Osteoblast (primary cell): ENCODE data around the gene MS4A6E. TPM values are rescaled to one million over a fixed set of nuclear protein-coding genes. Genes with fewer than 3 reads are reported as not detected.

ENCODE experiments used
- DNase-seq: peaks from one replicate; pipeline ENCODE4 v3.0.0; 2011; ENCODE audit warnings: low spot score, mixed read lengths; ENCODE audit not compliant: insufficient read length; ENCODE audit errors: missing footprints
- H2AFZ ChIP-seq: 2 replicates; pipeline ENCODE4 v1.6.0; 2011; ENCODE audit warnings: mild to moderate bottlenecking, low read length
- H3K27ac ChIP-seq: 2 replicates; pipeline ENCODE4 v1.5.1; 2011; ENCODE audit warnings: mild to moderate bottlenecking, low read depth, low read length, moderate library complexity
- H3K27me3 ChIP-seq: 2 replicates; pipeline ENCODE4 v1.6.0; 2012; ENCODE audit warnings: mild to moderate bottlenecking, control low read depth, inconsistent platforms, low read length, moderate library complexity; ENCODE audit not compliant: insufficient read depth
- H3K36me3 ChIP-seq: 2 replicates; pipeline ENCODE4 v1.5.1; 2011; ENCODE audit warnings: mild to moderate bottlenecking, low read length, control low read depth, moderate library complexity; ENCODE audit not compliant: insufficient read depth
- H3K4me1 ChIP-seq: 2 replicates; pipeline ENCODE4 v1.5.1; 2011; ENCODE audit warnings: mild to moderate bottlenecking, low read length, control low read depth, moderate library complexity; ENCODE audit not compliant: insufficient read depth
- H3K4me2 ChIP-seq: 2 replicates; pipeline ENCODE4 v1.6.0; 2011; ENCODE audit warnings: mild to moderate bottlenecking, low read length; ENCODE audit not compliant: insufficient read depth
- H3K4me3 ChIP-seq: fragments of 200-600 bp; sonication (generic); 3 replicates; pipeline ENCODE4 v1.5.1; 2012; ENCODE audit warnings: mild to moderate bottlenecking, low read length, inconsistent platforms; ENCODE audit not compliant: insufficient read depth
- H3K79me2 ChIP-seq: 2 replicates; pipeline ENCODE4 v1.6.0; 2012; ENCODE audit warnings: mild to moderate bottlenecking, low read length, control low read depth, inconsistent platforms; ENCODE audit not compliant: insufficient read depth
- H3K9me3 ChIP-seq: 2 replicates; pipeline ENCODE4 v1.5.1; 2011; ENCODE audit warnings: low read depth, low read length, control low read depth
- H4K20me1 ChIP-seq: 2 replicates; pipeline ENCODE4 v1.6.0; 2012; ENCODE audit warnings: mild to moderate bottlenecking, low read length, control low read depth; ENCODE audit not compliant: insufficient read depth
- CTCF ChIP-seq: IDR thresholded peaks from 2 replicates; pipeline ENCODE4 v1.5.1; 2011; ENCODE audit warnings: mild to moderate bottlenecking, low read depth, low read length, moderate library complexity; ENCODE audit errors: extremely low read depth
- total RNA-seq: library from RNA; depleted of rRNA; stranded (reverse); fragments of >200 nt; gene quantifications from 2 replicates; pipeline ENCODE4 v1.2.3, GENCODE V29; 2012

The MS4A6E gene
- total RNA-seq, 1 donor: not detected

DNA sequence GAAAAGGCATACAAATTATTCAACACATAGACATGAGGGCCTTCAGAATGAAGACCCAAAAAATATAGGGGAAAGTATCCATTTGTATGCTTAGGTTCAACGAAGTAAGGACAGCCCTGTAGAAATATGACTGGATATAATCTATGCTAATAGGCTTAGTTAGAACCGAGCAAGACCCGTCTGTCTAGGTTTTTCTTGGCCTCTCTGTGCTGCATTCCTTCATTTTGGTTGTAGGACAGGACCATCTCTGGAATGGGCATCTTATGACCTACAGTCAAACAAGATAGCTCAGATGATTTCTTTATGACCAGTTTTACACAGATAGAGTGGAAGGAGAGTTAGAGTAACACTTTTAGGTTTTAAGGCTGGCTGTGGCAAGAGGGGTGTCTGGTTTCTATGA is 45.7 kb downstream of the MS4A6E start:
- Histone ChIP-seq H3K27me3 (no peaks in the 10 kb centered on the region), H4K20me1 (no peaks in the 10 kb centered on the region), H3K4me1 (no peaks in the 10 kb centered on the region), H2AFZ (no peak overlapping the region), H3K4me2 (no peak overlapping the region), H3K79me2 (no peaks in the 10 kb centered on the region), H3K27ac (no peak overlapping the region), H3K9me3 (no peaks in the 10 kb centered on the region), H3K36me3 (no peaks in the 10 kb centered on the region), H3K4me3 (no peak overlapping the region)
- DNase-seq: no peak
- TF ChIP-seq CTCF: no peak

- H3K4me1 ChIP-seq: no peaks in the 10 kb centered on the region
- H3K27ac ChIP-seq: no peak overlapping the region
- no peak for TF ChIP-seq CTCF
- no peaks in the 10 kb centered on the region for H3K27me3 ChIP-seq
- H4K20me1 ChIP-seq: no peaks in the 10 kb centered on the region
- no peak overlapping the region for H3K4me3 ChIP-seq
- H3K79me2 ChIP-seq: no peaks in the 10 kb centered on the region
- no peak overlapping the region for H3K4me2 ChIP-seq
- H3K9me3 ChIP-seq: no peaks in the 10 kb centered on the region
- no peak overlapping the region for H2AFZ ChIP-seq
- H3K36me3 ChIP-seq: no peaks in the 10 kb centered on the region
- DNase-seq: no peak
Observed at GRCh38 chr11:60375316-60375715, 48.3 kb downstream of the MS4A6E start.

DNA sequence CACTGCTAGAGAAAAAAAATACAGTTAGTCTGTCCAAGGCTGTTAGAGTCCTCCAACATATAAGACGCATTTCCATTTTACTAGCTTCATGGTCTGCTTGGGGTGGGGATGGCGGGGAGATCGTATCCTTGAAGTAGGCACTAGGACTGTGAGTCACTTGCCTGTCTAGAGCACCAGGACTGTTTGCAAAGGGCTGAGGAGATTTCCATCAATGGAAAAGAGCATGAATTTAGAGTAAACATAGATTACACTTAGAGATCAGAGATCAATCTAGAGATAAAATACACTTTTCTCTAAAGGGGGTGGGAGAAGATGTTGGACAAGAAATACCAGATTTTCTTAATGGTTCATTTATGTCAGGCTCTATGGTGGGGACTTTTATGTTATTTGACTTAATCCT is 49.5 kb downstream of the MS4A6E start:
- H3K27me3 ChIP-seq: no peaks in the 10 kb centered on the region
- H3K27ac ChIP-seq: no peak overlapping the region
- H3K79me2 ChIP-seq: no peaks in the 10 kb centered on the region
- H3K9me3 ChIP-seq: no peaks in the 10 kb centered on the region
- TF ChIP-seq CTCF: no peak
- H3K4me2 ChIP-seq: no peak overlapping the region
- H3K36me3 ChIP-seq: no peaks in the 10 kb centered on the region
- H4K20me1 ChIP-seq: no peaks in the 10 kb centered on the region
- no peak overlapping the region for H3K4me3 ChIP-seq
- no peak for DNase-seq
- H2AFZ ChIP-seq: no peak overlapping the region
- no peaks in the 10 kb centered on the region for H3K4me1 ChIP-seq

DNA sequence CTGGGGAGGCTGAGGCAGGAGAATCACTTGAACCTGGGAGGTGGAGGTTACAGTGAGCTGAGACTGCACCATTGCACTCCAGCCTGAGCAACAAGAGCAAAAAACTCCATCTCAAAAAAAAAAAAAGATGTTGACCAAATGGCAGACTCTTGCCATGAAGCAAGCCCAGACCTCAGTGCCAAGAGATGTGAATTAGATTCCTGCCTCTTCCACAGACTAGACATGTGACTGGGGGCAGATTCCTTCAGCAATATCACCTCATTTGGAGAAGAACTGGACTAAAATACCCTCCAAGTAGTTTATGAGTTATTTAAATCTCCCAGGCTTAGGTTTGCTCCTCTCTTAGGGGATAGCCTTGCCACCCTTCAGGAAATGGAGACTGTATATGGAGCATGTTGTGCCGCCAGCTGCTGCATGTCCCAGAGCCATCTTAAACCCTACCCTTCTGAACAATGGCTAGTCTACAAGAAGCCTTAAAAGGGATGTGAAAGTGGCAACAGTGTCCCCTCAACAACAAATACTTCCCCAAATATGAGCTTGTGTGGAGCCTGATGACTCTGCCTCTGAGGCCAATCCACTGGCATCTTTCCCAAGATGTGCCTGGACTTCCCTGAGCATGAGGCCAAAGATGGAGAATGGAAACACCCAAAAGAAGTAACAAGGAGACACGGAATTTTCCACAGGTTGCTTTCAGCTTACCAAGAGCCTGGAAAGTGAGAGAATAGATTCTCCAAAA is 50.5 kb downstream of the MS4A6E start:
- Histone ChIP-seq H3K4me3 (no peak overlapping the region), H3K27ac (no peak overlapping the region), H2AFZ (no peak overlapping the region), H3K27me3 (no peaks in the 10 kb centered on the region), H3K4me1 (no peaks in the 10 kb centered on the region), H4K20me1 (no peaks in the 10 kb centered on the region), H3K36me3 (no peaks in the 10 kb centered on the region), H3K4me2 (no peak overlapping the region), H3K79me2 (no peaks in the 10 kb centered on the region), H3K9me3 (no peaks in the 10 kb centered on the region)
- DNase-seq: peak; percentile 46
- TF ChIP-seq CTCF: no peak
